HepG2 (cell line): ENCODE data around the gene CBLN3. TPM values are rescaled to one million over a fixed set of nuclear protein-coding genes. Genes with fewer than 3 reads are reported as not detected.
A peak's percentile ranks its signal among the peaks of the same experiment; 100 is the strongest.

Experiments
- ATF5 ChIP-seq: sonication (generic); formaldehyde crosslinking; IDR thresholded peaks from 2 replicates; pipeline ENCODE4 v1.4.0; 2020; ENCODE audit warnings: mild to moderate bottlenecking, low read depth, missing genetic modification reagents
- CREBL2 ChIP-seq: sonication (generic); formaldehyde crosslinking; IDR thresholded peaks from 2 replicates; pipeline ENCODE4 v1.8.1; 2023; ENCODE audit warnings: missing genetic modification reagents, mild to moderate bottlenecking, borderline replicate concordance
- HDAC2 ChIP-seq: sonication (generic); formaldehyde crosslinking; IDR thresholded peaks from 2 replicates; pipeline ENCODE4 v1.4.0; 2020; ENCODE audit warnings: missing genetic modification reagents
- PLSCR1 ChIP-seq: sonication (generic); formaldehyde crosslinking; IDR thresholded peaks from 2 replicates; pipeline ENCODE4 v1.5.0; 2020; ENCODE audit warnings: missing genetic modification reagents, mild to moderate bottlenecking, borderline replicate concordance
- RFX3 ChIP-seq: IDR thresholded peaks from 2 replicates; pipeline ENCODE4 v1.6.1; 2016; ENCODE audit warnings: missing biosample characterization, missing genetic modification reagents
- TEF ChIP-seq: sonication (generic); formaldehyde crosslinking; IDR thresholded peaks from 2 replicates; pipeline ENCODE4 v1.5.0; 2020; ENCODE audit warnings: missing genetic modification reagents
- TSC22D2 ChIP-seq: sonication (generic); formaldehyde crosslinking; IDR thresholded peaks from 2 replicates; pipeline ENCODE4 v1.5.1; 2020; ENCODE audit warnings: missing genetic modification reagents, mild to moderate bottlenecking, borderline replicate concordance
- YY1 ChIP-seq: IDR thresholded peaks from 2 replicates; pipeline ENCODE4 v1.6.1; 2011; ENCODE audit warnings: low read length, low read depth, moderate library complexity, mild to moderate bottlenecking; ENCODE audit not compliant: insufficient read depth, insufficient replicate concordance
- ZKSCAN5 ChIP-seq: sonication (generic); formaldehyde crosslinking; IDR thresholded peaks from 2 replicates; pipeline ENCODE4 v1.5.1; 2020; ENCODE audit warnings: mild to moderate bottlenecking, missing genetic modification reagents
- ZMYM3 ChIP-seq: sonication (generic); formaldehyde crosslinking; IDR thresholded peaks from 2 replicates; pipeline ENCODE4 v1.5.1; 2020; ENCODE audit warnings: mild to moderate bottlenecking, missing genetic modification reagents
- ZNF292 ChIP-seq: sonication (generic); formaldehyde crosslinking; IDR thresholded peaks from 2 replicates; pipeline ENCODE4 v1.8.1; 2022; ENCODE audit warnings: mild to moderate bottlenecking, low read depth, missing genetic modification reagents, borderline replicate concordance
- ZNF331 ChIP-seq: sonication (generic); formaldehyde crosslinking; IDR thresholded peaks from 2 replicates; pipeline ENCODE4 v1.4.0; 2020; ENCODE audit warnings: missing genetic modification reagents
- ZNF430 ChIP-seq: sonication (generic); formaldehyde crosslinking; IDR thresholded peaks from 2 replicates; pipeline ENCODE4 v1.9.0; 2021; ENCODE audit warnings: mild to moderate bottlenecking, missing genetic modification reagents
- ZNF460 ChIP-seq: sonication (generic); formaldehyde crosslinking; IDR thresholded peaks from 2 replicates; pipeline ENCODE4 v1.5.1; 2020; ENCODE audit warnings: missing genetic modification reagents, mild to moderate bottlenecking, borderline replicate concordance
- ZNF713 ChIP-seq: sonication (generic); formaldehyde crosslinking; IDR thresholded peaks from 2 replicates; pipeline ENCODE4 v1.4.0; 2020; ENCODE audit warnings: mild to moderate bottlenecking, missing genetic modification reagents
- ZNF788 ChIP-seq: sonication (generic); formaldehyde crosslinking; IDR thresholded peaks from 2 replicates; pipeline ENCODE4 v1.5.0; 2020; ENCODE audit warnings: mild to moderate bottlenecking, missing genetic modification reagents, borderline replicate concordance
- polyA plus RNA-seq, 8 experiments: library from polyadenylated mRNA; depleted of rRNA in 3 of 8; stranded (reverse) in 7 of 8; unstranded in 1 of 8; fragments of >200 nt; fragmentation: Illumina TruSeq in 4 of 8; extraction: Trizol in 4 of 8; gene quantifications; 2 replicates each; pipeline versions ENCODE4 v1.2.1 to v1.2.3, GENCODE V29; 2011 to 2016; ENCODE audit warnings: low read depth in 4 of 8, missing spikeins in 1 of 8, mixed read lengths in 1 of 8; ENCODE audit not compliant: insufficient read depth in 1 of 8
- total RNA-seq, 5 experiments: library from RNA; depleted of rRNA; stranded (reverse); fragments of >200 nt; fragmentation: Illumina TruSeq; extraction: Trizol; gene quantifications; 2 replicates each; pipeline ENCODE4 v1.2.3, GENCODE V29; 2016; ENCODE audit warnings: low read depth in 1 of 5
- TF ChIP-seq, protein P1 (sequence below): sonication (generic); formaldehyde crosslinking; IDR thresholded peaks from 2 replicates; pipeline ENCODE4 v1.9.0; 2022; ENCODE audit warnings: missing genetic modification reagents, mild to moderate bottlenecking, borderline replicate concordance
- TF ChIP-seq, protein P2 (sequence below): sonication (generic); formaldehyde crosslinking; IDR thresholded peaks from 2 replicates; pipeline ENCODE4 v1.9.0; 2021; ENCODE audit warnings: mild to moderate bottlenecking, missing genetic modification reagents

CBLN3 gene
- total and polyA plus RNA-seq, 2 of the 13 experiments (the other 11 are each of a cell fraction or from before 2014, with no cell fraction given) = 0.66 to 0.98 TPM

DNA sequence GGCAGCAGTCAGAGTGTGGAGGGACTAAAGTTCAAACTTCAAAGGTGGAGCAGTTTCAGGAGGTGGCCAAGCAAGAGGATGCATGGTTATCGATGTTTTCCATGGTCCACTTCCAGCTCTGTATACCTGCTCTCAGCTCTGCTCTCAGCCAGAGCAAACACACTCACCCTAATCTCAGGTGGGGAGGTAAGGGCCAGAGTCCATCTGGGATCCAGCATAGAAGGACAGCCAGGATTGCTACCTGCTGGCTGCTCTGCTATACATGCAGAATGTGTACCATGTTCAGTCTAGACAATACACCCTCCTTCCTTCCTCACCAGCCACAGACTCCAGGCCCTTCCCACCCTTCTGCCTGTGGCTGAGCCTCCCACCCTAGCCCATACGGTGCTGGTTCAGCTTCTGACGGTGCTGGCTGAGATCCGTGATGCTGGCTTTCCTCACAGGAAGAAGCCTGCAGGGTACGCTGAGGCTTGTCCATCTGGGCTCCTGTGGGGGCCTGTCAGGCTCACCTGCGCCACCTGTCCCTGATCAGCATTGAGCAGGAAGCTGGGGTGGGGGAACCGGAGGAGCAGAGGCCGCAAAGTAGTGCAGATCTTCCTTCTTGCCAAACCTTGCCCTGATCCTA lies 2.4 kb downstream of the CBLN3 start (continued):
- TF ChIP-seq ZMYM3 (CRISPR knock-in tag) (peak; percentile 89), ZNF713 (CRISPR knock-in tag) (peak; percentile 68; the same call in 1 of the 2 replicates), HDAC2 (CRISPR knock-in tag) (peak; percentile 85), ZNF788 (CRISPR knock-in tag) (peak; percentile 95; the same call in 1 of the 2 replicates), CREBL2 (CRISPR knock-in tag) (no peak; the same call in 1 of the 2 replicates), PLSCR1 (no peak), YY1 (no peak), ZNF331 (CRISPR knock-in tag) (peak; percentile 71), RFX3 (no peak), ZNF460 (CRISPR knock-in tag) (no peak), ZNF292 (CRISPR knock-in tag) (peak; percentile 99), TSC22D2 (no peak), TEF (CRISPR knock-in tag) (no peak), ZNF430 (CRISPR knock-in tag) (peak; percentile 61; the same call in 1 of the 2 replicates), ATF5 (CRISPR knock-in tag) (peak; percentile 8; the same call in 1 of the 2 replicates), ZKSCAN5 (CRISPR knock-in tag) (no peak)
- TF ChIP-seq, protein P1, sequence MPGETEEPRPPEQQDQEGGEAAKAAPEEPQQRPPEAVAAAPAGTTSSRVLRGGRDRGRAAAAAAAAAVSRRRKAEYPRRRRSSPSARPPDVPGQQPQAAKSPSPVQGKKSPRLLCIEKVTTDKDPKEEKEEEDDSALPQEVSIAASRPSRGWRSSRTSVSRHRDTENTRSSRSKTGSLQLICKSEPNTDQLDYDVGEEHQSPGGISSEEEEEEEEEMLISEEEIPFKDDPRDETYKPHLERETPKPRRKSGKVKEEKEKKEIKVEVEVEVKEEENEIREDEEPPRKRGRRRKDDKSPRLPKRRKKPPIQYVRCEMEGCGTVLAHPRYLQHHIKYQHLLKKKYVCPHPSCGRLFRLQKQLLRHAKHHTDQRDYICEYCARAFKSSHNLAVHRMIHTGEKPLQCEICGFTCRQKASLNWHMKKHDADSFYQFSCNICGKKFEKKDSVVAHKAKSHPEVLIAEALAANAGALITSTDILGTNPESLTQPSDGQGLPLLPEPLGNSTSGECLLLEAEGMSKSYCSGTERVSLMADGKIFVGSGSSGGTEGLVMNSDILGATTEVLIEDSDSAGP (CRISPR knock-in tag) = no peak
- TF ChIP-seq, protein P2, sequence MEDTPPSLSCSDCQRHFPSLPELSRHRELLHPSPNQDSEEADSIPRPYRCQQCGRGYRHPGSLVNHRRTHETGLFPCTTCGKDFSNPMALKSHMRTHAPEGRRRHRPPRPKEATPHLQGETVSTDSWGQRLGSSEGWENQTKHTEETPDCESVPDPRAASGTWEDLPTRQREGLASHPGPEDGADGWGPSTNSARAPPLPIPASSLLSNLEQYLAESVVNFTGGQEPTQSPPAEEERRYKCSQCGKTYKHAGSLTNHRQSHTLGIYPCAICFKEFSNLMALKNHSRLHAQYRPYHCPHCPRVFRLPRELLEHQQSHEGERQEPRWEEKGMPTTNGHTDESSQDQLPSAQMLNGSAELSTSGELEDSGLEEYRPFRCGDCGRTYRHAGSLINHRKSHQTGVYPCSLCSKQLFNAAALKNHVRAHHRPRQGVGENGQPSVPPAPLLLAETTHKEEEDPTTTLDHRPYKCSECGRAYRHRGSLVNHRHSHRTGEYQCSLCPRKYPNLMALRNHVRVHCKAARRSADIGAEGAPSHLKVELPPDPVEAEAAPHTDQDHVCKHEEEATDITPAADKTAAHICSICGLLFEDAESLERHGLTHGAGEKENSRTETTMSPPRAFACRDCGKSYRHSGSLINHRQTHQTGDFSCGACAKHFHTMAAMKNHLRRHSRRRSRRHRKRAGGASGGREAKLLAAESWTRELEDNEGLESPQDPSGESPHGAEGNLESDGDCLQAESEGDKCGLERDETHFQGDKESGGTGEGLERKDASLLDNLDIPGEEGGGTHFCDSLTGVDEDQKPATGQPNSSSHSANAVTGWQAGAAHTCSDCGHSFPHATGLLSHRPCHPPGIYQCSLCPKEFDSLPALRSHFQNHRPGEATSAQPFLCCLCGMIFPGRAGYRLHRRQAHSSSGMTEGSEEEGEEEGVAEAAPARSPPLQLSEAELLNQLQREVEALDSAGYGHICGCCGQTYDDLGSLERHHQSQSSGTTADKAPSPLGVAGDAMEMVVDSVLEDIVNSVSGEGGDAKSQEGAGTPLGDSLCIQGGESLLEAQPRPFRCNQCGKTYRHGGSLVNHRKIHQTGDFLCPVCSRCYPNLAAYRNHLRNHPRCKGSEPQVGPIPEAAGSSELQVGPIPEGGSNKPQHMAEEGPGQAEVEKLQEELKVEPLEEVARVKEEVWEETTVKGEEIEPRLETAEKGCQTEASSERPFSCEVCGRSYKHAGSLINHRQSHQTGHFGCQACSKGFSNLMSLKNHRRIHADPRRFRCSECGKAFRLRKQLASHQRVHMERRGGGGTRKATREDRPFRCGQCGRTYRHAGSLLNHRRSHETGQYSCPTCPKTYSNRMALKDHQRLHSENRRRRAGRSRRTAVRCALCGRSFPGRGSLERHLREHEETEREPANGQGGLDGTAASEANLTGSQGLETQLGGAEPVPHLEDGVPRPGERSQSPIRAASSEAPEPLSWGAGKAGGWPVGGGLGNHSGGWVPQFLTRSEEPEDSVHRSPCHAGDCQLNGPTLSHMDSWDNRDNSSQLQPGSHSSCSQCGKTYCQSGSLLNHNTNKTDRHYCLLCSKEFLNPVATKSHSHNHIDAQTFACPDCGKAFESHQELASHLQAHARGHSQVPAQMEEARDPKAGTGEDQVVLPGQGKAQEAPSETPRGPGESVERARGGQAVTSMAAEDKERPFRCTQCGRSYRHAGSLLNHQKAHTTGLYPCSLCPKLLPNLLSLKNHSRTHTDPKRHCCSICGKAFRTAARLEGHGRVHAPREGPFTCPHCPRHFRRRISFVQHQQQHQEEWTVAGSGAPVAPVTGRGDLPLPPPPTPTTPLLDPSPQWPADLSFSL (CRISPR knock-in tag) = no peak
